ENCODE measurements around the gene RUNX3.

GRCh38 chr1:24850328-24850920, 79.7 kb downstream of the RUNX3 start:
- no peak for TF ChIP-seq CTCF (optimal IDR thresholded peaks at IDR 0.05 in 1 of 3, IDR thresholded peaks at IDR 0.05 in 1 of 3, conservative IDR thresholded peaks at IDR 0.05 in 1 of 3; ENCODE audit: extremely low read depth in 1 of 3, insufficient read depth in 2 of 3, low read length in 3 of 3)
- no peak for TF ChIP-seq EZH2 (IDR thresholded peaks at IDR 0.05; ENCODE audit: low read length)

Measured in keratinocyte (primary cell).